ENCODE results near the gene RCOR1. TPM values are rescaled to one million over a fixed set of nuclear protein-coding genes. Genes with fewer than 3 reads are reported as not detected.
A peak's percentile ranks its signal among the peaks of the same experiment; 100 is the strongest.

Gene RCOR1
- total and polyA plus RNA-seq, 2 experiments from 2014 or later: 9.9 to 30.2 TPM

DNA sequence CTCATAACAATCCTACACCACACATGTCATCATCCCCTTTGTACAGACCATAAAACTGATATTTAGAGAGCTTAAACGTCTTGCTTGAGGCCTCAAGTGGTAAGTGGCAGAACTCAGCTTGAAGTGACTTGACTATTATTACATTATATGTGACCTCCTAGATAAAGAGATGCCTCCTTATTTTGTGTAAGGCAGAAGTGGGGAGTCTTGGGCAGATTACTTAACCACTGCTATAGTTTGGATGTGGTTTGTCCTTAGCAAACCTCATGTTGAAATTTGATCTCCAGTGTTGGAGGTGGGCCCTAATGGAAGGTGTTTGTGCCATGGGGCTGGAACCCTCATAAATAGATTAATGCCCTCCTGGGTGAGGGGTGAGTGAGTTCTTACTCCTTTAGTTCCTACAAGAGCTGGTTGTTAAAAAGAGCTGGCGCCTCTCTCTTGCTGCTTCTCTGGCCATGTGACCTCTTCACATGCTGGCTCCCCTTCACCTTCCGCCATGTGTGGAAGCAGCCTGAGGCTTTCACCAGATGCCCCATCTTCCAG is 37.4 kb downstream of the RCOR1 start:
- Histone ChIP-seq H3K79me2 (peaks cover 98% of the 10 kb centered on the region), H3K36me3 (replicated peaks; ENCODE audit: insufficient read depth, low read depth) (no peaks in the 10 kb centered on the region), H3K4me1 (ENCODE audit: insufficient read depth) (peaks cover 12% of the 10 kb centered on the region), H2AFZ (no peak overlapping the region), H3K4me3 (no peak overlapping the region), H3K9me2 (replicated peaks; ENCODE audit: insufficient read depth) (no peaks in the 10 kb centered on the region), H3K4me2 (peak overlapping the region; percentile 36), H3K9me3 (ENCODE audit: low read depth) (no peaks in the 10 kb centered on the region), H4K20me1 (ENCODE audit: insufficient read depth, poor library complexity, severe bottlenecking) (peaks cover 88% of the 10 kb centered on the region), H3K27ac (peak overlapping the region; percentile 81), H3K27me3 (no peaks in the 10 kb centered on the region)
- TF ChIP-seq EZH2phosphoT487 (IDR thresholded peaks at IDR 0.05; ENCODE audit: low read depth, severe bottlenecking, unreplicated experiment): no peak
- TF ChIP-seq, protein P1, sequence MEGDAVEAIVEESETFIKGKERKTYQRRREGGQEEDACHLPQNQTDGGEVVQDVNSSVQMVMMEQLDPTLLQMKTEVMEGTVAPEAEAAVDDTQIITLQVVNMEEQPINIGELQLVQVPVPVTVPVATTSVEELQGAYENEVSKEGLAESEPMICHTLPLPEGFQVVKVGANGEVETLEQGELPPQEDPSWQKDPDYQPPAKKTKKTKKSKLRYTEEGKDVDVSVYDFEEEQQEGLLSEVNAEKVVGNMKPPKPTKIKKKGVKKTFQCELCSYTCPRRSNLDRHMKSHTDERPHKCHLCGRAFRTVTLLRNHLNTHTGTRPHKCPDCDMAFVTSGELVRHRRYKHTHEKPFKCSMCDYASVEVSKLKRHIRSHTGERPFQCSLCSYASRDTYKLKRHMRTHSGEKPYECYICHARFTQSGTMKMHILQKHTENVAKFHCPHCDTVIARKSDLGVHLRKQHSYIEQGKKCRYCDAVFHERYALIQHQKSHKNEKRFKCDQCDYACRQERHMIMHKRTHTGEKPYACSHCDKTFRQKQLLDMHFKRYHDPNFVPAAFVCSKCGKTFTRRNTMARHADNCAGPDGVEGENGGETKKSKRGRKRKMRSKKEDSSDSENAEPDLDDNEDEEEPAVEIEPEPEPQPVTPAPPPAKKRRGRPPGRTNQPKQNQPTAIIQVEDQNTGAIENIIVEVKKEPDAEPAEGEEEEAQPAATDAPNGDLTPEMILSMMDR (IDR thresholded peaks at IDR 0.05; ENCODE audit: poor library complexity): no peak
- WGBS (ENCODE audit: low lambda C conversion rate, missing lambda C conversion rate): 64% methylated on average over 3 of the region's 3 CpGs
- DNase-seq (ENCODE audit: low spot score): no peak

DNA sequence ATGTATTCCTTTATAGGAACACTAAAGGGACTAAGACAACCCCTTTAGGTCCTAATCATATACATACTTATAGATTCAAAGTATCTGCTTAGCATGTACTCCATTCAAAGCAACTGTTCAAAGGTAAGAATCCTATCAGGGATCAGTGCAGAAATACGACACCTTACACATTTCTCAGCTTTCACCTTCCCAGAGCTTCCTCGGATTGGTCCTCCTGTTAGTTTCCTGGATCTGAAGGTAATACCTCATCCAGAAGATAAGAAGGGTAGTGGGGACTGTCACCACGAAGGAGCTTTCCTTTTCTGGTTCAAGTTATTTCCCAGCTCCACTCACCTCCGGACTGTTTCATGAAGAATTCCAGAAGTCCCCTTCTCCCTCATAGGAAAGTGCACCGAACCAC is 38.0 kb downstream of the RCOR1 start:
- DNase-seq (ENCODE audit: low spot score): peak; percentile 28
- TF ChIP-seq EZH2phosphoT487 (IDR thresholded peaks at IDR 0.05; ENCODE audit: low read depth, severe bottlenecking, unreplicated experiment): no peak
- TF ChIP-seq, protein P1 (IDR thresholded peaks at IDR 0.05; ENCODE audit: poor library complexity): no peak
- TF ChIP-seq EZH2 (IDR thresholded peaks at IDR 0.05; ENCODE audit: borderline replicate concordance): no peak
- H4K20me1 ChIP-seq (ENCODE audit: insufficient read depth, poor library complexity, severe bottlenecking): peaks cover 91% of the 10 kb centered on the region
- no peak overlapping the region for H3K4me3 ChIP-seq
- no peak overlapping the region for H2AFZ ChIP-seq
- no peaks in the 10 kb centered on the region for H3K9me2 ChIP-seq (replicated peaks; ENCODE audit: insufficient read depth)
- peaks cover 12% of the 10 kb centered on the region for H3K4me1 ChIP-seq (ENCODE audit: insufficient read depth)
- H3K27ac ChIP-seq: peak overlapping the region; percentile 81
- no peaks in the 10 kb centered on the region for H3K9me3 ChIP-seq (ENCODE audit: low read depth)
- H3K4me2 ChIP-seq: peak overlapping the region; percentile 36
- no peaks in the 10 kb centered on the region for H3K27me3 ChIP-seq
- peaks cover 98% of the 10 kb centered on the region for H3K79me2 ChIP-seq
- H3K36me3 ChIP-seq (replicated peaks; ENCODE audit: insufficient read depth, low read depth): no peaks in the 10 kb centered on the region
- WGBS (ENCODE audit: low lambda C conversion rate, missing lambda C conversion rate): 37% methylated on average over 5 of the region's 5 CpGs

DNA sequence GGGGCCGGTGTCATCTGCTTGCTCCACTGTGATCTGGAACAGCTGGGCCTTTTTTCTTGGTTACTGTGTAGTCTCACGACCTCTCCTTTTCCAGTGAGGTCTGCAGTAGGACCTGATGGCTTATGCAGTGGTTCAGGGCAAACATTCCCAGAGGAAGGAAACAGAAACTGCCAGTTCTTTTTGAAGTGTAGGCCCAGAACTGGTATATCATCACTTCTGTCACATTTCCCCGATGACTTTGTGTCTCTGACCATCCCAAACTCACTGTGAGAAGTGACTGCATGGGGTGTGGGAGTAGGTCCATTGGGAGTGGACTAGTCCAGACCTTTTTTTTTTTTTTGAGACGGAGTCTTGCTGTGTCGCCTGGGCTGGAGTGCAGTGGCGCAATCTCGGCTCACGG is 38.4 kb downstream of the RCOR1 start:
- no peak for DNase-seq (ENCODE audit: low spot score)
- Histone ChIP-seq H3K9me3 (ENCODE audit: low read depth) (no peaks in the 10 kb centered on the region), H4K20me1 (ENCODE audit: insufficient read depth, poor library complexity, severe bottlenecking) (peaks cover 90% of the 10 kb centered on the region), H3K4me2 (peak overlapping the region; percentile 36), H3K9me2 (replicated peaks; ENCODE audit: insufficient read depth) (no peaks in the 10 kb centered on the region), H3K79me2 (peaks cover 98% of the 10 kb centered on the region), H3K27ac (peak overlapping the region; percentile 81), H3K36me3 (replicated peaks; ENCODE audit: insufficient read depth, low read depth) (no peaks in the 10 kb centered on the region), H3K4me1 (ENCODE audit: insufficient read depth) (peaks cover 12% of the 10 kb centered on the region), H2AFZ (no peak overlapping the region), H3K4me3 (no peak overlapping the region), H3K27me3 (no peaks in the 10 kb centered on the region)
- no peak for TF ChIP-seq EZH2phosphoT487 (IDR thresholded peaks at IDR 0.05; ENCODE audit: low read depth, severe bottlenecking, unreplicated experiment)
- TF ChIP-seq, protein P1 (IDR thresholded peaks at IDR 0.05; ENCODE audit: poor library complexity): no peak
- no peak for TF ChIP-seq EZH2 (IDR thresholded peaks at IDR 0.05; ENCODE audit: borderline replicate concordance)
- WGBS (ENCODE audit: low lambda C conversion rate, missing lambda C conversion rate): 89% methylated on average over 8 of the region's 8 CpGs

All from hepatocyte (in vitro differentiated cells).